GM13977 (cell line): ENCODE measurements around the gene FAM193A.
"Not testable (repeated sequence)": the region's sequence is repeated elsewhere in the genome, so short reads cannot be mapped to it uniquely, and the experiment has no call there.

Experiments
- DNase-seq: peaks from one replicate; pipeline ENCODE4 v3.0.0; 2012; ENCODE audit warnings: low spot score
- CTCF ChIP-seq: IDR thresholded peaks from 2 replicates; pipeline ENCODE4 v1.5.1; 2012; ENCODE audit warnings: mild to moderate bottlenecking, control low read depth; ENCODE audit not compliant: insufficient read depth; ENCODE audit errors: extremely low read depth, missing control alignments
- in situ Hi-C: fragments of 300-500 bp; cut with MboI; formaldehyde crosslinking; loops from one replicate; pipeline ENCODE4 v1.12.0; 2022; ENCODE audit warnings: low sequenced_read_pairs, low pct_unique_long_range_greater_than_20kb, mixed read lengths, inconsistent platforms; ENCODE audit not compliant: unreplicated experiment

The FAM193A gene

GRCh38 chr4:2507259-2507658 lies 29.2 kb upstream of the FAM193A start:
- DNase-seq, result no peak
- in situ Hi-C loops, result no loop called here
- TF ChIP-seq CTCF, result no peak

GRCh38 chr4:2507855-2508254 lies 28.6 kb upstream of the FAM193A start:
- in situ Hi-C loops, result no loop called here
- no peak for TF ChIP-seq CTCF
- DNase-seq, result no peak

GRCh38 chr4:2510351-2511259 lies 25.8 kb upstream of the FAM193A start:
- no peak for DNase-seq
- no peak for TF ChIP-seq CTCF
- in situ Hi-C loops, result no loop called here

GRCh38 chr4:2511645-2512131 lies 24.8 kb upstream of the FAM193A start:
- in situ Hi-C loops, result no loop called here
- peak; percentile 29 for DNase-seq

GRCh38 chr4:2512396-2513135 lies 23.9 kb upstream of the FAM193A start:
- peak; percentile 9 for DNase-seq
- in situ Hi-C loops, result no loop called here
- TF ChIP-seq CTCF, result no peak

More at GRCh38 chr4:2511645-2512131, 24.8 kb upstream of the FAM193A start:
- no peak for TF ChIP-seq CTCF

- in situ Hi-C loops, result not testable (repeated sequence)
Measured at GRCh38 chr4:2514193-2514592, 22.3 kb upstream of the FAM193A start.

GRCh38 chr4:2514944-2515343 lies 21.5 kb upstream of the FAM193A start:
- in situ Hi-C loops, DNase-seq: not testable (repeated sequence)

More at GRCh38 chr4:2514193-2514592, 22.3 kb upstream of the FAM193A start:
- DNase-seq, result not testable (repeated sequence)
